Stomach (tissue), 4 donors: ENCODE measurements around the gene EPHB1.

Experiments
- POLR2A ChIP-seq, 4 donors: fragments of 450-650 bp; IDR thresholded peaks; one replicate each; pipeline ENCODE4 v1.6.1; 2016; ENCODE audit warnings: antibody characterized with exemption in 4 of 4, control low read depth in 2 of 4, mild to moderate bottlenecking in 1 of 4, moderate library complexity in 1 of 4
- POLR2AphosphoS5 ChIP-seq, 3 donors: sonication (generic); formaldehyde crosslinking; IDR thresholded peaks; one replicate each; pipeline ENCODE4 v1.6.1; 2016; ENCODE audit warnings: antibody characterized with exemption in 3 of 3

- TF ChIP-seq POLR2A (IDR thresholded peaks at IDR 0.05) (no peak), POLR2AphosphoS5 (IDR thresholded peaks at IDR 0.05) (no peak)
These were observed 264.5 kb downstream of the EPHB1 start for GRCh38 chr3:135059580-135059979.
